Left forelimb (tissue), 1 donor: ENCODE results near the gene KCNJ18.
"Not testable (repeated sequence)": the region's sequence is repeated elsewhere in the genome, so short reads cannot be mapped to it uniquely, and the experiment has no call there.

Experiments
- DNase-seq: peaks from one replicate; pipeline ENCODE4 v3.0.0-alpha.2; 2018; ENCODE audit warnings: low spot score

Gene KCNJ18

DNA sequence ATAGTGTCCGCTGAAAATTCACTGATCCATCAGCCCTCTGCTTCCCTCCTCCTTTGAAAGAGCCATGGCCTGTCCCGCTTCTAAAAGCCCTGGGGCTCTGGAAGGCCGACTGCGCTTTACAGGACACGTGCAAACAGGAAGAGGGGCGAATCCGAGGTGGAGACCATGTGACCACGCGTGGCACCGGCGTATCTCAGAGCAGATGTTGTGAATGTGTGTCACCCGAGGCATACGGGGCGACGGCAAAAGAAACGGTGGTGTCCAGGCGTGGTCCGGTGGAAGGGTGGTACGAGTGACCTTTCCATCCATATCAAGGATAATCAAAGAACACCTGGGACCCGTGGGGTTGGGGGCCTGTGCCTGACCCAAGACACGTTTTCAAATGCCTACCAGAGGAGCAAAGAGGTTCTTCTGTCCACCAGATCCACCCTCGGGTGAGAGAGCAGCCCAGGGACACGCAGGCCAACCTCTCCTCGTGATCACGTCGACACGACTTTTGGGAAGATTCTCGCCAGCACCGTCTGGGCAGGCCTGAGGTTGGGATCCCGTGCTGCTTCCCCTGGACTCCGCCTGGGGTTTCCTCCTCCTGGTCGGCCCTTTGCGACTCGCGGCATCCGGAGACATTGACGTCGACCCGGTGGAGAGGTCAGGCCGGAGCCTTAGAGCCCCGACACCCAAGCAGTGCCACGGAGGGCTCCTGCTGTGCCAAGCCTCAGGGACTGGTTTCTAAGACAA is 7.1 kb upstream of the KCNJ18 start:
- DNase-seq, result not testable (repeated sequence)

GRCh38 chr17:21686165-21687015 is 5.9 kb upstream of the KCNJ18 start:
- DNase-seq, result no peak

GRCh38 chr17:21687136-21687953 is 5.0 kb upstream of the KCNJ18 start:
- no peak for DNase-seq

DNA sequence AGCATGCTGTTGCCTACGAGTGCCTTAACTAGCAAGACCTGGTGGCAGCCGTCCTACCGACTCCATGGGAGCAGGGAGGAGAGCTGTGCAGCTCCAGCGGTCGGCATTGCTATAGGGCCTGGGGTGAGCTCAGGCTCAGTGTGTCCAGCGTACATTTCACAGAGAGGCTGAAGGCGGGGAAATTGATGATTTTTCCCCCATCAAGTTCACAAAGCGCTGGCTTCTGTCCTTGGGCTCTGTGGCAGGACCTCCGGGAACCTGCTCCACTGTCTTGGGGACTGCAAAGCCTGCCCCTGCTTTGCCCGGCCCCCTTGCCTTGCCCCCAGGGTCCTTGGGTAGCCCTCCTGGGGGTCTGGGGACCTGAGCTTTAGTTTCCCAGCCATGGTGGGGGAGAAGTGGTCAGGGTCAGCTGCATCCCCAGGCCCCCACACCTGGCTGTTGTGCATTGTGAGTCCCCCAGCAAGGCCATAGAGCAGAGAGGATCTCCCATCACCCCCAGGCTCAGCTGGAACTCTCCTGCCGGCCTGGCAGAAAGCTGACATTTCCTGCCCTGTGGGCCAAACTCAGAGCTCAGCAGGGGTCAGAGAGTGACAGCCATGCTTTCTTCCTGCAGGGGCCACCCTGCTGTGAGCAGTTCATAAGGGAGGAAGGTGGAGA is 3.9 kb upstream of the KCNJ18 start:
- DNase-seq, result no peak

DNA sequence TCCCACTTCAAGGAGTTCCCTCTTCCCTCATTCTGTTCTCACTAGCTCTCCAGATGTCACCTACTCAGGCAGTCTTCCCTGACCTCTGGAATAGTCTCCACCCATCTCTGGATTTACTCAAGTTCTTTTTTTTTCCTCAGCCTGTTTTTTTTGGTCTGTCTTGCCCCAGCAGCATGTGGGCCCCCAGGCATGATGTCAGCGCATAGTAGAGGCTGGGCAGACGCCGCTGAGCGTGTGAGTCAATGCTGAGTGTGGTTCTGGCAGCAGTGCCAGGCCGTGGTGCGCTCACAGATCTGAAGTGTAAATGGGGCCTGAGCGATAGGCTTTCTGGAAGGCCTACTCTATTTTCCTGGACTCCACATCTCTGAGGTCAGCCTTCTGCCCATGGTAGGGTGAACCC is 2.7 kb upstream of the KCNJ18 start:
- no peak for DNase-seq

GRCh38 chr17:21690811-21691210 is 1.5 kb upstream of the KCNJ18 start:
- not testable (repeated sequence) for DNase-seq

GRCh38 chr17:21691481-21691880 is 842 bp upstream of the KCNJ18 start:
- not testable (repeated sequence) for DNase-seq

DNA sequence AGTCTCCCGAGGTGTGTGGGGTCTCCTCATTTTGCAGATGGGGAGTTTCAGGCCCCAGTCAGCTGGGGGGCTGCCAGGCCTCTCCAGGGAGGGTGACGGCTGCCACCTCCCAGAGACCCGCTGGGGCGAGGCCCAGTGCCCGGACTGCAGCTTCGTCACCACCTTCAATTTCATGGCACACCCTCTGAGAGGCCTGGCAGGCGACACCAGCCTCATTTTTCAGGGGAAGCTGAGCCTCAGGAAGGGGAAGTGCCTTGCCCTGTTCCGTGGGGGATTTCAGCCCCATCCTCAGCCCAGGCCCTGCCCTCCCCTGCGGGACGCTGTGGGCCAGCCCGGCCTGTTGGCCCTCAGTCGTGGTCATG is 362 bp downstream of the KCNJ18 start:
- DNase-seq, result not testable (repeated sequence)

GRCh38 chr17:21693391-21693796 is 1.1 kb downstream of the KCNJ18 start:
- DNase-seq, result not testable (repeated sequence)

- DNase-seq, result not testable (repeated sequence)
Observed at GRCh38 chr17:21693937-21694336, 1.6 kb downstream of the KCNJ18 start.

- not testable (repeated sequence) for DNase-seq
Observed at GRCh38 chr17:21696227-21696626, 3.9 kb downstream of the KCNJ18 start.

DNA sequence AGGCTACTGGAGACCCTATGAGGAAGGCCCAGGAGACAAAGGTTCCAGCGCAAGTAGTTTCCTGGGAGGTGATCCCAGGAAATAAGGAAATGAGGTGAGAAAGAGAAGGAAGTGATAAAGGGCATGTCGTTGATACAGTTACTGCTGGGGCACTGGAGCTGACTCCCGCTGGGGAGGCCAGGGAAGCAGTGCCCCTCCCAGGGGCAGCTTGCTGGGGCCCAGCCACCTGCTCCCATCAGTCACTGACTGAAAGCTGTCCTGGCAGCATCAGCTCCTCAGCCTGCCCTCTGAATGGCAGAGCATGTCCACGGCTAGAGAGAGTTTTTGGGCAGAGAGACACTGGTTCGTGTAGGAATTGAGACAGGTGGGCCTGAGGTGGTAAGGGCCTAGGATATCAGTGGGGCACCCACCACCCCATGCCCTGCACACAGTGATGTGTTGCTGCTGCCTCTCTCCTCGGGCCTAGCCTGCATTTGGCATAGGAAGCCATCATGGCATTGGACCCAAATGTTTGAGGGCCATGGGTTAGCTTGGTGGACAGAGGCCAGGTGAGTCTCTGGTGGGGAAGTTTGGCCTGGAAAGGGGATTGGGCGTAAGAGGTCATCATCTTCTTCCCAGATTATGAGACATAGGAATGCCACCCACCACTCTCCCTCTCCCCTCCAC is 4.7 kb downstream of the KCNJ18 start:
- not testable (repeated sequence) for DNase-seq

- not testable (repeated sequence) for DNase-seq
Observed at GRCh38 chr17:21697508-21697860, 5.2 kb downstream of the KCNJ18 start.

- DNase-seq, result not testable (repeated sequence)
Observed at GRCh38 chr17:21698437-21699075, 6.2 kb downstream of the KCNJ18 start.

DNA sequence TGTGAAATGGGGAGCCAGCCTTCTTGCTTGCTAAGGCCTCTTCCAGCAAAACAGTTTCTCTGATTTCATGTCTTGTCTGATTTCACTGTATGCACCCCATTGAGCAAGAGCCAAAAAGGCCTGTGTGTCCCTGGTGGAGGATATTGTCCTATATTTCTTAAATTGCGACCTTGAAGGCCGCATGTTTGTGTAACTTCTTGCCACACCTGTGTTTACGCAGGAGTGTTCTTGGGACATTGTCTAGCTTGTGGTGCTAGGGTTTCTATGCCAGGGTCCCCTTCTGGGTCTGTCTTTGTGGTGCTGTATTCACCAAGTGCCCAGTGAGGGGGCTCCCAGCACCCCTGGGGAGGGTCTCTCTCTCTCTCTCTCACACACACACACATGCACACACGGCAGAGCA is 6.8 kb downstream of the KCNJ18 start:
- not testable (repeated sequence) for DNase-seq

- DNase-seq, result not testable (repeated sequence)
Observed at GRCh38 chr17:21699573-21700236, 7.4 kb downstream of the KCNJ18 start.

GRCh38 chr17:21701090-21701489 is 8.8 kb downstream of the KCNJ18 start:
- not testable (repeated sequence) for DNase-seq

DNA sequence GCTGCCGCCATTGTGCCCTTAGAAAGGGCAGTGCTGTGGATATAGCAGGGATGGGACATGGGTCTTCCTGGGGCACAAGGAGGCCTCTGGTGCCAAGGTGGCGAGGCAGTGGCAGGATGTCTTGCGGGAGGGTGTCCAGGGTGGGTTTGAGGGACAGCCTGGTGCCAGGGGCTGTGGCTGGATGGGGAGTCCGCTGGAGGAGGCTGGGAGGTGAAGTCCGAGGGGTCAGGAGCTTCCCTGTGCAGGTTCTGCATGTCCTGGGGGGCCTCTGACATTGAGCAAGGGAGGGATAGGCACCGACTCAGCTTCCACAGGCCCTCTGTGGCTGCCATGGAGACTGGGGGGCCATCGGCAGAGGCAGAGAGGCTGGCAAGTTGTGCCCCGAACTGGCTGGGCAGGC is 9.7 kb downstream of the KCNJ18 start:
- not testable (repeated sequence) for DNase-seq

- not testable (repeated sequence) for DNase-seq
Observed at GRCh38 chr17:21702521-21702920, 10.2 kb downstream of the KCNJ18 start.
